Heart left ventricle (tissue), 16 donors: ENCODE measurements around the gene MSX2. TPM values are rescaled to one million over a fixed set of nuclear protein-coding genes. Genes with fewer than 3 reads are reported as not detected.

Experiments used
- ATAC-seq, 4 donors: fragments of 200-7000 bp; cut with Tn5 transposase; one replicate each; pipeline ENCODE4 v1.9.1; 2020 to 2022; ENCODE audit warnings: moderate library complexity in 4 of 4, mild to moderate bottlenecking in 3 of 4, moderate number of reproducible peaks in 1 of 4
- DNase-seq, 5 donors: peaks; one replicate each; pipeline ENCODE4 v3.0.0-alpha.2; 2020
- H3K27ac ChIP-seq, 12 donors: fragments of 200-600 bp; sonication (generic) in 4 of 12; one replicate each; pipeline versions ENCODE4 v1.5.0 to v1.8.0; 2016 to 2022; ENCODE audit warnings: mild to moderate bottlenecking in 2 of 12
- H3K27me3 ChIP-seq, 9 donors: fragments of 200-600 bp; sonication (generic) in 2 of 9; one replicate each; pipeline versions ENCODE4 v1.5.1 to v1.8.0; 2016 to 2022; ENCODE audit warnings: mild to moderate bottlenecking in 3 of 9
- H3K36me3 ChIP-seq, 9 donors: fragments of 200-600 bp; sonication (generic) in 2 of 9; one replicate each; pipeline versions ENCODE4 v1.5.0 to v1.8.0; 2018 to 2022; ENCODE audit warnings: mild to moderate bottlenecking in 2 of 9
- H3K4me1 ChIP-seq, 12 donors: fragments of 200-600 bp; sonication (generic) in 4 of 12; one replicate each; pipeline versions ENCODE4 v1.5.0 to v1.8.0; 2016 to 2022; ENCODE audit warnings: mild to moderate bottlenecking in 3 of 12
- H3K4me3 ChIP-seq, 12 donors: fragments of 200-600 bp; sonication (generic) in 4 of 12; one replicate each; pipeline versions ENCODE4 v1.5.0 to v1.8.0; 2017 to 2022; ENCODE audit warnings: mild to moderate bottlenecking in 9 of 12, moderate library complexity in 4 of 12
- H3K9me3 ChIP-seq, 12 donors: fragments of 200-600 bp; sonication (generic) in 4 of 12; one replicate each; pipeline versions ENCODE4 v1.5.0 to v1.8.0; 2016 to 2022; ENCODE audit warnings: mild to moderate bottlenecking in 1 of 12
- CTCF ChIP-seq, 12 donors: fragments of 200-600 bp; sonication (generic) in 4 of 12; IDR thresholded peaks; one replicate each; pipeline versions ENCODE4 v1.5.0 to v1.8.0; 2018 to 2022; ENCODE audit warnings: antibody characterized with exemption in 12 of 12, mild to moderate bottlenecking in 5 of 12
- POLR2A ChIP-seq, 2 donors: fragments of 450-650 bp; IDR thresholded peaks; one replicate each; pipeline ENCODE4 v1.6.1; 2017; ENCODE audit warnings: antibody characterized with exemption in 2 of 2, mild to moderate bottlenecking in 2 of 2, moderate library complexity in 2 of 2
- WGBS, 4 donors: extraction: QIAGEN DNeasy Blood & Tissue Kit in 2 of 4; methylation state at CpG; one replicate each; pipeline versions ENCODE4 v1.1.5 to v1.1.7; 2013 to 2018; 5-methylcytosine and 5-hydroxymethylcytosine counted together
- intact Hi-C, 10 donors: fragments of 100-400 bp; cut with DNase I; formaldehyde crosslinking; loops; one replicate each; pipeline versions ENCODE4 v1.11.1 to v1.14.2; 2022
- polyA plus RNA-seq, 2 donors: library from polyadenylated mRNA; stranded (reverse); fragments of 200-250 nt; gene quantifications; one replicate each; pipeline ENCODE4 v1.2.3, GENCODE V29; 2013
- total RNA-seq, 9 donors: library from RNA; depleted of rRNA in 2 of 9; stranded (reverse); fragments of >200 nt in 2 of 9; fragmentation: NEBNext Ultra II Directional in 3 of 9; extraction: Animal tissue kit (Norgen Biotek cat#: 25700) in 3 of 9; gene quantifications; one replicate each; pipeline versions ENCODE4 v1.1.0 to v1.2.4, GENCODE V29; 2016 to 2023
- donor health status: ischemic (EF 13 %, LVEDD 7.1; RV severe dilation, severe dysfunction).
- donor health status: healthy with polysubstance abuse.
- donor health status: DM: no; HTN: yes; CAD: no.
- donor health status: DM: no; HTN: no; CAD: no.
- donor health status: ischemic (EF 25% LVEDD 6.9; RV normal size, moderate dysfunction).
- donor health status: ischemic (EF 25% LVEDD 5.7; RV mildly dilated, moderate dysfunction).
- donor health status: healthy.
- donor health status: DM: yes; HTN: yes; CAD: no.
- donor health status: ischemic (EF 35%, LVEDD 5.7; RV mildly dilated, moderate dysfunction).
- donor health status: nonischemic (EF 11% LVEDD 7.7; RV severe dilation, severe dysfunction).
- donor health status: DM: yes; HTN: yes; CAD: no.
- donor health status: PGD.
- donor health status: ischemic (EF 29% LVEDD 5.4; RV normal size, mild dysfunction).
- donor health status: nonischemic (EF 23%, LVEDD 6.1; RV moderate dilation, normal function).

MSX2 gene
- total and polyA plus RNA-seq, 11 donors = 0.73 to 5.3 (median 1.6) TPM

DNA sequence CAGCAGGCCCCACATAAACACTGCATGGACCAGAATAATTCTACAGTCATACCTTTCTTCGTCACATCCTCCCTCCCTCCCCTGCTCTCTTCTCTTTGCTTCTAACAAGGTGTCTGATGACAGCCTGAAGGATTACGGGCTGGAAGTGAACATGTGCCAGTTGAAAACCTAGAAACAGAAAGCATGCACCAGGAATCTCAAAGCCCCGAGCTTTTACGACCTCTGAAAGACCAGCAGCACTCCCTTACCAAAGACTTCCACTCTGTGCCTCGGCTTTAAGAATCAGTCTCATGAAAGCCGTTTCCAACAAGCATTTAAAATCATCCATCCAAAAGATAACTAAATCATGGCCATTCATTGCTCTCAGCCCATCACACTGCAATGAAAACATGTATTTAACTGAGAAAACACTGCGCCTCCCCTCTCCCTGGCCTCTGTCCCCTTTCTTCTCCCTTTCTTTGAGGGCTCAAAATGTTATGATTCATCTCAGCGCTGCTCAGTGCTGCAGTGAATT lies 21.3 kb downstream of the MSX2 start:
- 32 to 52% (median 39%) methylated on average over 8 of the region's 8 CpGs for WGBS, 4 donors
- H3K4me1 ChIP-seq = no peaks in the 10 kb centered on the region
- no peak overlapping the region for H3K4me3 ChIP-seq
- H3K36me3 ChIP-seq = no peaks in the 10 kb centered on the region
- DNase-seq (no peak), ATAC-seq (no peak)
- no peak overlapping the region for H3K27ac ChIP-seq
- H3K27me3 ChIP-seq = peaks cover 6 to 62% (median 31%) of the 10 kb centered on the region in 9 donors
- TF ChIP-seq POLR2A (IDR thresholded peaks at IDR 0.05) = no peak
- no peak for TF ChIP-seq CTCF (IDR thresholded peaks at IDR 0.05)
- intact Hi-C loops = no loop called here
- no peaks in the 10 kb centered on the region for H3K9me3 ChIP-seq

GRCh38 chr5:174750711-174751110 lies 26.3 kb downstream of the MSX2 start:
- peaks cover 18 to 71% (median 39%) of the 10 kb centered on the region in 9 donors for H3K27me3 ChIP-seq
- WGBS, 4 donors = 3 to 8% (median 7%) methylated on average over 3 of the region's 3 CpGs
- DNase-seq = no peak

DNA sequence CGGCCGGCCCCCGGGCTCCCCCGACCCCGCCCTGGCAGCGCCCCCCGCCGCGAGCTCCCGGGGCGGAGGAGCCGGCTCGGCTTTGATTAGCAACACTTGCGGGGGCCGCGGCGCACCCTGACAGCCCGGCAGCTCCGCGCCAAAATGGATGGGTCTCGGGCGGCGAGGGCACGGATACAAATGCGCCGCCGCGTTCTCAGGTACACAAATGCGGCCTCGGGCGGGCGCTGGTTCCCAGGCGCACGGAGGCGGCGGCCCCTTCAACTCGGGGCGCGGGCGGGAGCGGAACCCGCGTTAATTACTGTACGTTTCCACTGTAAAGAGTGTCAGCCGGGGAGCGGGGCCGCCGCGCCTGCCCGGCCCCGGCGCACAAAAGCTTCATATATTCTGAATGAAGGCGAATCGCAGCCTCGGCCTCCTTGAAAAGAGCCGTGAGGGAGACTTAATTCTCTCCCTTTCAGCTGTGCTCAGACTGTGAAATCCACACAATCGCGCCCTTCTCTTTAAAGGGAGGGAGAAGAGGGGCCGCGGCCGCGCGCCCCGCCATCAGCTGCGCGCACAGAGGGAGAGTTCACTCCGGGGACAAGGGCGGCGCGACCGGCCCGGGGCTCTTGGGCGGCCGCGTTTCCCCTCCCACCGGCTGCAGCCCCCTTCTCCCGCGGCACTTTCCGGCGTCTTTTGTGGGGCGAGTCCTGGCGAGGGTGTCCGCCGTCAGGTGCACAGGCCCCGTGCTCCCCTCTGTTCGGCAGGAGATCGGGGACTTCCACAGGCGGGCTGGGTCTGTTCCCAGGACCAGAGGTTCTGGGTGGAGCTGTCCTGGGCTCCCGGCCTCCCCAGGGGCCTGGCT lies 27.0 kb downstream of the MSX2 start:
- intact Hi-C loops = no loop called here
- ATAC-seq (no peak), DNase-seq (no peak)
- Histone ChIP-seq H3K27me3 (peaks cover 18 to 66% (median 39%) of the 10 kb centered on the region in 9 donors), H3K36me3 (no peaks in the 10 kb centered on the region), H3K9me3 (no peaks in the 10 kb centered on the region), H3K4me1 (peaks cover 0 to 12% (median 0%) of the 10 kb centered on the region in 12 donors), H3K4me3 (peak overlapping the region in 11 of 12 donors; percentile 21 to 54 (median 42)), H3K27ac (no peak overlapping the region)
- 1 to 4% (median 1%) methylated on average over 64 to 89 of the region's 89 CpGs for WGBS, 4 donors
- no peak for TF ChIP-seq CTCF (IDR thresholded peaks at IDR 0.05)
- no peak for TF ChIP-seq POLR2A (IDR thresholded peaks at IDR 0.05)

More at GRCh38 chr5:174750711-174751110, 26.3 kb downstream of the MSX2 start:
- Histone ChIP-seq H3K27ac (no peak overlapping the region), H3K9me3 (no peaks in the 10 kb centered on the region), H3K4me3 (peak overlapping the region in 11 of 12 donors; percentile 21 to 54 (median 42)), H3K4me1 (peaks cover 0 to 12% (median 0%) of the 10 kb centered on the region in 12 donors), H3K36me3 (no peaks in the 10 kb centered on the region)
- intact Hi-C loops = no loop called here
- no peak for TF ChIP-seq CTCF (IDR thresholded peaks at IDR 0.05)
- no peak for TF ChIP-seq POLR2A (IDR thresholded peaks at IDR 0.05)
- no peak for ATAC-seq

- Histone ChIP-seq H3K36me3 (no peaks in the 10 kb centered on the region), H3K4me3 (peak overlapping the region in 1 of 12 donors; percentile 54), H3K27me3 (peaks cover 18 to 60% (median 36%) of the 10 kb centered on the region in 9 donors), H3K9me3 (no peaks in the 10 kb centered on the region), H3K4me1 (peaks cover 0 to 12% (median 0%) of the 10 kb centered on the region in 12 donors), H3K27ac (no peak overlapping the region)
- TF ChIP-seq CTCF (IDR thresholded peaks at IDR 0.05) = no peak
- no peak for TF ChIP-seq POLR2A (IDR thresholded peaks at IDR 0.05)
- 88 to 92% (median 90%) methylated on average over 5 of the region's 5 CpGs for WGBS, 4 donors
- no peak for ATAC-seq
- intact Hi-C loops = no loop called here
- no peak for DNase-seq
Measured at GRCh38 chr5:174752121-174752520, 27.7 kb downstream of the MSX2 start.
